CD4-positive, alpha-beta T cell treated with Interleukin-21 for 1 hour (primary cell): ENCODE data around the gene NXN.
"Not testable (repeated sequence)": the region's sequence is repeated elsewhere in the genome, so short reads cannot be mapped to it uniquely, and the experiment has no call there.

Experiments used
- DNase-seq: peaks from one replicate; pipeline ENCODE4 v3.0.0-alpha.2; 2020

The NXN gene

DNA sequence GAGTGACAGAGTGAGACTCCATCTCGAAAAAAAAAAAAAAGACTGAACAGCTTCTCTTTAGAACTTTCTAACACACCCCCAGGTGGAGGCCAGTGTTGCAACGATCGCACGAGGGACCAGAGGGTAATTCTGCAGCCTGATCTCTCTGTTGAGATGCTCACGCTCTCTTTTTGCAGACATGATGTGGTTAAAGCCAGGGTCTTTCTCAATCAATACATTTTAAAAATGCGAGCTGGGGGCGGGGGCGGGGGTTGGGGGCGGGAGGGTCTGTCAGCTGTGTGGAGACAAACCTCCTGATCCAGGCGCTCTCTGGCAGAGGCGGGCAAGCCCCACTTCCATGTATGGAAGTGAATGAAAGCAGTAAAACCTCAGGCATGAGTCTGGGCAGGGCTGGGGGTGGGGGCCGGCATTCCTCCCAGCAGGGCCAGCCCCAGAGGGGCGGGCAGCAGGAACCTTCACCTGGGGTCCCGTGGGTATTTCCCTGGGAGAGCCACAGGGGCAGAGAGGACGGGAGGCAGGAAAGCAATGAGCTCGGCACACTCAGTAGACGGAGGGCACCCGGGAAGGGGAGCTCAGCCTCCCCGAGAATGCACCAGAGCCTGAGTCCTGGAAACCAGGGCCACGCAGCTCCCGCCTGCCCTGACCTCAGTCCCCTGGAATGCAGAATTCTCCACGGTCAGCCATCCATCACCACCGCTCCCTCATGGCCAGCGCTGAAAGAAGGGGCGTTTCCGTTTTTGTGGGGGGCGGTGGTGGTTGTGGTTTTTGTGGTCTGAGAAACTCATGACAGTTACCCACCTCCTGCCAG is 28.0 kb downstream of the NXN start:
- no peak for DNase-seq

DNA sequence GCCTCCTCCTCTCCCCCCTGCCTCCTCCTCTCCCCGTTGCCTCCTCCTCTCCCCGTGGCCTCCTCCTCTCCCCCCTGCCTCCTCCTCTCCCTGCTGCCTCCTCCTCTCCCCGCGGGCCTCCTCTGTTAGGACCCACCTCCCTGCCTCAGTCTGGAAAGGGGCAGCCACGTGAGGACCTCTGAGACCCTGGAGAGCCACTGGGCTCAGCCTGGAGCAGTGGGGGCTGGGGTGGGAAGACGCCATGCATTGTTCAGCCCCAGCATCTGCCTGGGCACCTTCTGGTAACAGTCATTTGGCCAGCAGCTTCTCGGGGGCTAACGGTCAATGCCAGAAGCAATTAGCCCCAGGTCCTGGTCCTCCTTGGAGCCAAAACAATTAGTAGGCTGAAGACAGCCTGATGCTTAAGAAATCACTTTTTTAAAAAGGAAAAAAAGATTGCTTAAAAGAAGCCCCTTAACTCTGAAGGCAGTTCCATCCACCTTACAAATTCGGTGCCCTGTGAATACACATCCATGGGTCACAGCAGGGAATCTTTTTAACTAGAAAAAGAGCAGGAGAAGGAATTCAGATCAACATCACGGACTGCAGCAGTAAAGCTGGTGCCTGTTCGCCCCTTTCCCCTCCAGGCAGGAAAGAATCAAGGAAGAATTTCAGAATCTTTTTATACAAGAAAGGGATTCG is 29.8 kb downstream of the NXN start:
- no peak for DNase-seq

DNA sequence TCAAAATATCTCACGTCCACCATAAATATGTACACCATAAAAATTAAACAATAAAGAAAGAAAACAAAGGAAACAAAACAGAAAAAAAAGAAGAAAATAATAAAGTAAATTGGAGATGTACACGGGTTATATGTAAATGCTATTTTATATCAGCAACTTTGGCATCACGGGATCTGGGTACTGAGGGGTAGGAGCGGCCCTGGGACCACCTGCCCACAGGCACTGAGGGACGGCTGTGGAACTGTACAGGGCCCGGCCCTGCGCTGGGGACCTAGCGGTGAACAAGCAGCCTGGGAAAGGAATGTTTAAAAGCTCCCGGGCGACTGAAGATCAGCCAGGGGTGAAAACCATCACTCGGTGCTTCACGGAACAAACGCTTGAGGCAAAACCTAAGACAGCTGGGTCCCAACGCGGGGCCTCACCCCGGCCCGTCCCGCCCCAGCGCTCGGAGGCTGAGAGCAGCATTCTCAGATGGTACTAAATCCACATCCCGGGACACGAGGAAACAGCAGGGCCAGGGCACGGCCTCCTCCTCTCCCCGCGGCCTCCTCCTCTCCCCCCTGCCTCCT is 31.2 kb downstream of the NXN start:
- no peak for DNase-seq

DNA sequence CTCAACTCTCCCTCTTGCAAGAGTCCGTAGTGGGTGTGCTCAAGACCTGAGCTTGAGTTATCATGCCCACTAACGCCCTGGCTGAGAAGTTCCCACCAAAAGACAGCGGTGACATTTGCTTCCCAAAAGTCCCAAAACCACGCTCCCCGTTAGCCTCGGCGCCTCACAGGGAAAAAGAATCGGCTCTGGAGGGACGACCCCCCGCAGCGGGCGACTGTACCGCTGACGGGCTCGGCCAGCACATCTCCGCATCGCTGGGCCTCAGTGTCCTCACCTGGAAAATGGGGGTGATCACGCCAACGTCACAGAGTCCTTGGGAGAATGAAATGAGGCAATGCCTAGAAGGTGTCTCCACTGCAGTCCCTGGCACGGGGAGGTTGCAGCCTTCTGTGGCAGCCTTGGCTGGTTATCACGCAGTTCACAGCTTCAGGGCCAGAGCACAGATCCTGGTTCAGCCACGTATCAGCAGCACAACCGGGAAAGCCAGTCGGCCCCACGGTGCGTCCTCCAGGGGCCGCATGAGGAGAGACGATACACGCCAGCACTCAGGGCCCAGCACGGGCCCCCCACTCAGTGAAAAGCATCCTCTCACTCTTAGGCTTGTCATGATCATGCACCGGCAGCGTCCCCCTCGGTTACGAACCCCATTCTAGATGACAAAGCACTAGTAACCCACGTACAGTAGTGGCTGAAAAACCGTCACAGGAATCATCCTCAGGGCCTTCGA is 32.9 kb downstream of the NXN start:
- no peak for DNase-seq

DNA sequence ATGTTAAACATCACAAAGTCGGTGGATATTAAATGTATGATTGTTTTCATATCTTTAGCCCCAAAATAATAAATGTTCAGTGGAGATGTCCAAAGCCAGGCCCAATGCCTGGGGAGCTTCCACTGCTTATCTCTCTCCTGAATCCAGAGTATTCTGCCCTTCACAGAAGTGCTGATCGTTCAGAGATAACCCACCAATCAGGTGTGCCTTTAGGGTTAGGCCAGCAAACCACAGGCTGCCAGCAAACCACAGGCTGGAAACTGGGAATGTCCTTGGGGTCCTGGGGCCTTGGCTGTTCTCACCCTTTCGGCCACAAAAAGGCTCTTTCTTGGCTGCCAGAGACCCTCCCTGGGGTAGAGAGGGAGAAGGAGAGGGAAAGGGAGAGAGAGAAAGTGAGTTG is 33.9 kb downstream of the NXN start:
- no peak for DNase-seq

DNA sequence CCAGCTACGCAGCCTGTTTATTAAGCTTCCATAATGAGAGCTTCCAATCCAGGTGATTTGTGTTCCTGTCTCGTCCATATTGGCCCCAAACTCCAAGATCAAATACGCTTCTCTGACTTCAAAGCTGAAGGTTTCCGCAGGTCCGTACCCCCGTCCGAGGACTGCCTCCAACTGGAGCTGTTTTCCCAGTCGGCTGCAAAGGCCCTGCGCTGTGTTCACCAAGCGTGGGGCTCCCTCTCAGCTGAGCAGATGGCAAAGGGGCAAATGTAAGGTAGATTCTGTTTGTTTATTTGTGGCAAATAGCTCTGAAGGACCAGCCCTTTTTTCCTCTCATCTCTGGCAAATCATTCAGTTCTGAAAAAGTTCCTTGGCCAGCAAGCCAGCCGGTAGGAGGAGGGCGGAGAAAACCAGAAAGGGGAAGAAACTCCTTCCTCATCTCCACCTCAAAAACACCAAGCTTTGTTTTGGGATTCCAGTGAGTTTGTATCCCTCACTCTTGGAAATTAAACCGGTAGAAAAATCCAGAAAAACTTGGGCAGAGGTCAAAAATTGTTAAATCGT is 35.2 kb downstream of the NXN start:
- no peak for DNase-seq

DNA sequence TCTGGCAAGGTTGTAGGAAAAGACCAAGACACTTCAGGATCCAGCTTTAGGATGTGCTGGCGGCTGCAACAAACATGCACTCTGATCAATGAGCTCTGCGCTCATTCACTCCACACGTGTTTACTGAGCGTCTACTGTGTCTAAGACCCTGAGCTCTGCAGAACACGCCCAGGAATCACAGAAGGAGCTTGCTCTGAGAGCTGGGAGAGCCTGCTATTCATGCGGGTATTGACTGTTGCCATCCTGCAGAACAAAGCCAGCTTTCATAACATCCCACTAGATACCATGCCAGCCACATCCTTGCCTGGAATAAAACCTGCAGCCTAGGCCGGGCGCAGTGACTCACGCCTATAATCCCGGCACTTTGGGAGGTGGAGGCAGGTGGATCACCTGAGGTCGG is 44.1 kb downstream of the NXN start:
- no peak for DNase-seq

DNA sequence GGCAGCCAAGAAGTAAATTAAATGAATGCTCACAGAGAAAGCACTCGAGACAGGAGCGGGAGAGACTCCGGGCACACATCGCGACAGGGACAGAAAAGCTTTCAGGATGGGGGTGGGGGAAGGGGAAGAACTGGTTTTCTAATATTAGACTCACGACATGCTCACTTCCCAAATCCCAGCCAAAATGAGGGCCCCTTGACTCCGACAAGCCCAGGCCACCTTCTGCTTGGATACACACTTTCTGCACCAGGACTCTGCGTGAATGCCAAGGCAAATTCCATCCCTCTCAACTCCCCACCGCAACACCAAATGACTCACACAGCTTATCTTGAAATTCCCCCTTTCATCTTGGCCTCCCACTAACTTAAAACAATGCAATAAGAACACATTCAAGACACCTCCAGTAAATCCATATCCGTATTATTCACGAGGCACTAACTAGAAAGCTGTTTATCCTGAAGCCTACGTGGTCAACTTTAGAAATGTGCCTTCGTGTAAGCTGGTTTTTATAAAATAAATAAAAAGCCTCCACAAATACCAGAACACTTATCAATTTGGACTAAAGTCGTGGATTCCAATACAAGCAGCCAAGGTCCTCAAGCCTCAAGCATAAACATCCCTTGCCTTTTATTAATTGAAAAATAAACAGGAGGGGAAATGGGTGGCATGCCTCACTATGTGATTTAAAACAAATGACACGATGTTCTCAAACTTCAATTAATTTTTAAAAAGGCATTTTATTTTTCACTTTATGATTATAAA is 46.1 kb downstream of the NXN start:
- DNase-seq = no peak

DNA sequence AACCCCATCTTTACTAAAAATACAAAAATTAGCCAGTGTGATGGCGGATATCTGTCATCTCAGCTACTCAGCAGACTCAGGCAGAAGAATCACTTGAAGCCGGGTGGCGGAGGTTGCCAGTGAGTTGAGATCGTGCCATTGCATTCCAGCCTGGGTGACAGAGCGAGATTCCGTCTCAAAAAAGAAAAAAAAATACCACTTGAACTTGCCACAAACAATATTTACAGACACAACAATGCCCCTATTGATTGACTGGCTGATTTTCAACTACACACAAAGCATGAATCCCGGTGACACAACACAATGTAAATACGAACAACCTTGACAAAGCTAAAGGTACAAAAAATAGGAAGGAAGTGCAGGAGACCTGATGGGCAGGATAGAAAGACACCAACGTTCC is 49.3 kb downstream of the NXN start:
- DNase-seq = no peak

DNA sequence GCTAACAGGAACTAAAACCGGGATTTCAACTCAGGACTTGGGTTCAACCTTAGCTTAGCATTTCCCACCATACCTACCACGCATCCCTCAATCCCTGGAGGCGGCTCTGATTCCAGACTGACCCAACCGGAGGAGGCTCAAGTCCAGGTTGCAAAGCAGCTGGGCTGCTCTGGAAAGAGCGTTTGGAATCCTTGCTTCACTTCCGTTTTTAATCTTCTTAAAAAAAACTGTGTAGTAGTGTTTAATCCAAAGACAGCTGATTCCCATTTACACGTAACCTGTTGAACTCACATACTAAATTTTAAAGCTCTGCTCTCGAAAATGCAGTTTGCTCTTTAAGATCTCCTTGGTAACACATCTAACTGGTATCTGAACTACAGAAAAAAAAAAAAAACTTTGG is 50.0 kb downstream of the NXN start:
- no peak for DNase-seq

DNA sequence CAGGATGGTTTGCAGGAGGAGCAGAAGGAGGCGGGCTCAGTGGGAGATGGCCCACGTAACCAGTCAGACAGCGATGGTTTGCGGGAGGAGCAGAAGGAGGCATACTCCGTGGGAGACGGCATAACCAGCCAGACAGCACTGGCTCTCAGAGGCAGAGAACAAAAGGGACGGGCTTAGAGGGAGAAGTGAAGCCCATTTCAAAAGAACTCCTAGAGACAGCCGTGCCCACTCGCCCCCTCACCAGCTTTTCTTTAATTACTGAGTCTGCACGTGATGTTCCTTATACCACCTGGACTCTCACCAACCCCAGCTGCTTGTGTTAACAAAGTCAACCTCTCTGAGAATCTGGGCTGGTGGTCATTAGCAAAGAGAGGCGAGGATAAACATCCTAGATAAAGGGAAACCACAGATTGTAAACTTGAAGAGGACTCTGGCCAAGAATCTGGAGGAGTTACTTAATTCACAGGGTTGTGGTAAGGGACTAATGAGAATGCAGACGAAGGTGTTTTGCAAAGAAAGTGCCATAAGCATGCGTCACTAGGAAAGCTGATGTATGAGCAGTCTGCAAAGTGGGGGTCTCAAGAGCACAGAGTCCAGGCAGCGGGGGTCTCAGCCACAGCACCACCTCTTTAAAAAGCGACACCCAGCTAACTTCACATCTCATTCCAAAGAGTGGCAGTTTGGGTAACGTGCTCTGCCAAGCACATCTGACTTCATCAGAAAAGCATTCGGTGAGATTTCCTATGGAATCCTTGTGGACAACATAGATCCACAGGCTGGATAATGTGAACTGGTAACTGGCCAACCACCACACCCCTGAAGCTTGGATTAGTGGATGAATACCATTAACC is 51.7 kb downstream of the NXN start:
- no peak for DNase-seq

DNA sequence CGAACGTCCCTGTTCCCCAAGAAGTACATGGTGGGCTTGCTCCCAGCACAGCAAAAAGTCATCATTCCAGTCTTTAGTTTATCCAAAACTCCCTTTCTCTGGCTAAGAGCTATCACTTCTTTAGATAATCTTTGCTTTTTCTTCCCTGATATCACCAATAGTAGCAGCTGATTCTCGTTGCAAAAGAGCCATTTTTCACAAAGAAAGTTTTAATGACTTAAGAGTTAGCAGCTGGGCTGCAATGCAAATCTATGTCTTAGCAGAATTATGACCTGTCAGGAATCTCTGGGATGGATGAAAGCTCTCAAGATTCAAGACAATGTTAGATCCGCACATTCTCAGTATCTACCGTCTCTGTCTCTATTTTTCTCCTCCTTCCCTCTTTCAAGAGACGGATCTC is 53.8 kb downstream of the NXN start:
- no peak for DNase-seq

DNA sequence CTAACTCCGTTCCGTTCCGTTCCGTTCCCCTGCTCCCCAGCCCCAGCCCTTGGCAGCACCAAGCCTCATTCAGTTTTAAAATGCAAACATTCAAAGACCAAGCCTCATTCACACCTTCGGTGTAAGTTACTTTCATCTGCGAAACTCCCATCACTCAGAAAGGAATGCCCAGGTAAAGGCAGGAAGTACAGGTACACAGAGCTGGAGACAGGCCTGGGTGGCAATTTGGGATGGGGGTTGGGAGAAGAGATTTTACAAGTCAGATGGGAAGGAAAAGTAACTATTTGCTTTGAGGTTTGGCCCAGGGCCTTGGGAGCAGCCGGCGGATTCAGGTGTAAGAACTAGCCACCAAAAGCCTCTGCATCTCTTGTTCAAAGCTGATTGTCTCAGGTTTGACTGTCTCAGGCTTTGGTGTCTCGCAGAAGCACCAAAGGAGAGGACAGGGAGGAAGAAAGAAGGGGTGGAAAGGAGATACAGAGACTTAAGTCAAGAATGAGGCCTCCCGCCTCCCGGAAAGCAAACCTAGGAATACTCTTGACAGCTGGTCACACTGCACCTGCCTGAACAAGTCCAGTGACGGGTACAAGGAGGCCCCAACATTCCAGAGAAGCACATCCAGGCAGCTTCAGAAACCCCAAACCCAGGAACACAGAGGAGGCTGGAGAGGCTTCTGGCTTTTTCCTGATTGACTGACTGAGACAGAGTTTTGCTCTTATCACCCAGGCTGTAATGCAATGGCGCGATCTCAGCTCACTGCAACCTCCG is 54.7 kb downstream of the NXN start:
- no peak for DNase-seq

DNA sequence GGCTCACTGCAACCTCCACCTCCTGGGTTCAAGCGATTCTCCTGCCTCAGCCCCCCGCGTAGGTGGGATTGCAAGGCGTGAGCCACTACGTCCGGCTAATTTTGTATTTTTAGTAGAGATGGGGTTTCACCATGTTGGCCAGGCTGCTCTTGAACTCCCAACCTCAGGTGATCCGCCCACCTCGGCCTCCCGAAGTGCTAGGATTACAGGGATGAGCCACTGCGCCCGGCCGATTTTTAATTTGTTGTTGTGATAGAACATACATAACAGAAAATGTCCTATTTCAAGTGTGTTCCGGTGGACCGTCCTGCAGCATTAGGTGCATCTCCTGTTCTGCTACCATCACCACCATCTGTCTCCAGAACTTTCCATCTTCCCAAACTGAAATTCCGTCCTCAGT is 55.3 kb downstream of the NXN start:
- DNase-seq = not testable (repeated sequence)

DNA sequence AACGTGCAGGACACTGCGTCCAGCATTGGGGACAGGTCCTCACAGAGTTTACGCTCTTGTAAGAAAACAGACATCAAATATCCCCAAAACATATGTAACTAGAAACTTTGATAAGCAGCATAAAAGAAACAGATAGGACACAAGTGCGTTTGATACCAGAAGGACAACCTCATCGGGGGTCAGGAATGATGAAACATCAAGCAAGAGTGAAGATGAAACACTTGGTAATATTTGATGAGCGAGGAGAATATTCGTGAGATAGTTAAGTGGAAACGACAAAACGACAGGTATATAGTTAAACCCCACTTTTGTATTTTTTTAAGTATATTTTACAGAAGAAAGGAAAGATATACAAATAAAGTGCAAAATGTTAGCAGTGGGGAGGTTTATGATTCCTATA is 55.9 kb downstream of the NXN start:
- no peak for DNase-seq

DNA sequence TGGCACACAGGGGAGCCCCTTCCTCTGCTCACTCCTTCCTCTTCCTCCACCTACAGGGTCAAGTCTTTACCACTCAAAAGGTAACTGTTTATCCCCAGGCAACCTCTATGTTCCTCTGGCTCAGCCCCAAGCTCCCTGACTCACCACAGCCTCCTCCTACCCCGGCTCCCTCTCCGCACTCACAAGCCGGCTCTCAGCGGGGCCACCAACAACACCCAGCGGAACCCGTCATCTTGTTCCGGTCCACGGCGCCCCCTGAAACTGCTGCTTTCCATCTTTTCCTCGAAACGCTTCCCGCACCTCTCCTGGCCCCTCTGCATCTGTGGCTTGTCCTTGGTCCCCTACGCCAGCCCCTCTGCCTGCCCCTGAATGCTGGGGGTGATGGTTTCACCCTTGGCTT is 58.4 kb downstream of the NXN start:
- DNase-seq = no peak

DNA sequence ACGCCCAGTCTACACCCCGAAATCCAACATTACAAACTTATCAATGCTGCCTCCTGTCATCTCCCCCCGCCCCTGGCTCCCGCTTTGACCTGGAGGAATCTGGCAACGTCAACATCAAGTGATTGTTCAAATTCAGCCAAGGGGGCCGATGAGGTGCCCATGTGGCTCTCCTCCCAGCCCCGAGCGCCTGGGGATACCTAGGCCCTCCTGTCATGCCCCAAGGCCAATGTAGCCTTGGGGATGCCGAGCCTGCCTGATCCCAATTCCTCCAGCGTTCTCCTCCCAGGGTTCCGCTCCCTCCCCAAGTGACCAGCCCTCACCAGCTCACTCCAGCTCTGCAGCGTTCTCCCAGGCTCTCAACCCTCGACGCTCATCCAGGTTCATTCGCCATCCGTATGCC is 59.4 kb downstream of the NXN start:
- DNase-seq = no peak

DNA sequence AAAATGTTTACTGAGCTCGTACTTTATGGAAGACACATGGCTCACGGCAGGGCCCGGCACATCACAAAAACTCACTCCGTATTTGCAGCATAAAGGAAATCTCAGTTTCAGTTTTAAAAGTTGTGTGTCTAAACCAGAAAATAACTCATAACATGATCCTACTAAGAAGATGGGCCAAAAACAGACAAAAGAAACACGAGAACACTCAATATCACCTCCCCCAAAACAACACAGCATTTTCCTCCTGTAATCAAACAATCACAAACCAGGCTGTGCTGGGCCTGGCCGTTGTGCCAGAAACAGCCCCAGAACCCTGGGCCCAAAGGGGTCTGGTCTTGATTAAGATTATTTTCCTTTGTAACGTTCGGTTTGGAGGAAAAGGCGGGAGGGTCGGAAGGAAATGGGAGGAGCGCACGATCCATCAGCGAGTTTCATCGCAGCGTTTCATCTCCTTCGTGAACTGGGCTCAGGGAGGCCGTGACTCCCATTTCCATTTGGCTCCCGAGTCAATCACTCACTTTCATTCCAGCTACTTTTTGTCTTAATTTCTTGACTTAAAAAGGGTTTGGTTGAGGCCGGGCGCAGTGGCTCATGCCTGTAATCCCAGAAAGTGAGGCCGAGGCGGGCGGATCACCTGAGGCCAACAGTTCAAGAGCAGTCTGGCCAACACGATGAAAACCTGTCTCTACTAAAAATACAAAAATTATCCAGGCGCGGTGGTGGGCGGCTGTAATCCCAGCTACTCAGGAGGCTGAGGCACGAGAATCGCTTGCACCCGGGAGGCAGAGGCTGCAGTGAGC is 61.4 kb downstream of the NXN start:
- DNase-seq = no peak

DNA sequence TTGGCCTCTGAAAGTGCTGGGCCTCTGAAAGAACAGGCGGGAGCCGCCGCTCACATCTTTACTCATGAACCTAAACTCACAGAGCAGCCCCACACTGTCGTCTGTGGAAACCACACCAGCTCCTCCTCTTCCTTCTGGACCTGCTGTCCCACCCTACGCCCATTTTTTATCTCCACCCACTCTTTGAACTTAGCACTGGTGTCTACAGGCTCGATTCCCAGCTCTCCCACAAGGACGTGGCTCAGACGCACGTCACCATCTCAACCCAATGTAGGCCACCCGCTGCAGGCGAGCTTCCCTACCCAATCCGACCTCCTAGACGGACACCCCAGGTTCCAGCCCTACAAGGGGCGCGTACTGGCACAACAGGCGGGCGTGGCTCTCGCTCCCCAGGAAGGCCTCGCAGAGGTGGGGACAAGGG is 62.2 kb downstream of the NXN start:
- no peak for DNase-seq

DNA sequence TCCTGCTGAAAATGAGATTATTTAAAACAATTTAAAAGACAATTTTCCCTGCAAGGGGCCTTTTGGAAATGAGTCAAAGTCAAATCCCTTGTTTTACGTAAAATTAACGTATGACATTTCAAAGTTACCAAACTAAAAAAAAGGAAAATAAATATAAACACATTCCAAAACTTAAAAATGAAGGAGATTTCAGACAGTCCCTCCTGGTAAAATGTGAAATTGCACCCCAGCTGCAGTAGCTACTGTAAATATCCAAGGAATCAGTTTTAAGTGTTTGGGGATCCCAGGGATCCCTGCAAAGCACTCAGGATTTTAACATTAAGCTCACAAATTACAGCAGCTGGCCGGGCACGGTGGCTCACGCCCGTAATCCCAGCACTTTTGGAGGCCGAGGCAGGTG is 63.3 kb downstream of the NXN start:
- DNase-seq = no peak
